Right atrium auricular region (tissue), 2 donors: ENCODE measurements around the gene SPATS2. TPM values are rescaled to one million over a fixed set of nuclear protein-coding genes. Genes with fewer than 3 reads are reported as not detected.

Experiments used
- DNase-seq: peaks from one replicate; pipeline ENCODE4 v3.0.0-alpha.2; 2019; ENCODE audit warnings: low spot score
- H3K27ac ChIP-seq, 2 donors: fragments of 200-600 bp; sonication (generic); 1 replicate in 1 of 2; 2 replicates in 1 of 2; pipeline ENCODE4 v1.5.1; 2016 to 2019
- H3K27me3 ChIP-seq, 2 donors: fragments of 200-600 bp; sonication (generic); one replicate each; pipeline versions ENCODE4 v1.5.1 to v1.6.0; 2017 to 2019
- H3K36me3 ChIP-seq: fragments of 200-600 bp; sonication (generic); one replicate; pipeline ENCODE4 v1.5.1; 2016
- H3K4me1 ChIP-seq, 2 donors: fragments of 200-600 bp; sonication (generic); one replicate each; pipeline versions ENCODE4 v1.5.1 to v1.6.0; 2017 to 2019
- H3K4me3 ChIP-seq, 2 donors: fragments of 200-600 bp; sonication (generic); 1 replicate in 1 of 2; 2 replicates in 1 of 2; pipeline ENCODE4 v1.5.1; 2017 to 2019; ENCODE audit warnings: mild to moderate bottlenecking in 1 of 2, moderate library complexity in 1 of 2
- H3K9me3 ChIP-seq, 2 donors: fragments of 200-600 bp; sonication (generic); one replicate each; pipeline ENCODE4 v1.5.1; 2019
- CTCF ChIP-seq, 2 donors: fragments of 200-600 bp; sonication (generic); IDR thresholded peaks; one replicate each; pipeline ENCODE4 v1.5.1; 2019; ENCODE audit warnings: antibody characterized with exemption in 2 of 2
- total RNA-seq, 2 donors: library from RNA; depleted of rRNA; stranded (reverse); fragments of >200 nt; gene quantifications; one replicate each; pipeline ENCODE4 v1.1.0, GENCODE V29; 2016

Gene SPATS2
- total RNA-seq, 2 donors from 2014 or later = 4.6 to 7.6 TPM

DNA sequence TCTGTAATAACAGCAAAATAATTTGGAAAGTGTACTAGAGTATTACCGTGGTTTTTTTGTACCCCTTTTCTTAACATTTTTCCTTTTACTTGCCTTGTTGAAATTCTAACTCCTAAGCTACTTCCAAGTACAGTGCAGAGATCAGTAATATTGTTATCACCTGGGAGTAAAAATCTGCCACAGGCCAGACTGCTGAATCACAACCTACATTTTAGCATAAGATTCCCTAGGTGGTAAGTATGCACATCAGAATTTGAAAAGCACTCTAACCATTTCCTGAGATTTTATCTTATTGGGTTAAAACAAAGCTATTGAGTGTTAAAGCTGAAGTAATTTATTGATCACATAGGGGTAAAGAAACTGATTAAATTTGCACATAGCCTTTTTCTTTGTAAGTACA lies 116.4 kb downstream of the SPATS2 start:
- no peaks in the 10 kb centered on the region for H3K27me3 ChIP-seq
- no peaks in the 10 kb centered on the region for H3K9me3 ChIP-seq
- DNase-seq = no peak
- peaks cover 0 to 14% of the 10 kb centered on the region in 2 donors for H3K4me1 ChIP-seq
- no peak overlapping the region for H3K4me3 ChIP-seq
- TF ChIP-seq CTCF (IDR thresholded peaks at IDR 0.05) = no peak
- H3K27ac ChIP-seq = no peak overlapping the region
- peaks cover 9% of the 10 kb centered on the region for H3K36me3 ChIP-seq

- TF ChIP-seq CTCF (IDR thresholded peaks at IDR 0.05) = no peak
- peaks cover 0 to 3% of the 10 kb centered on the region in 2 donors for H3K4me1 ChIP-seq
- no peak for DNase-seq
- H3K4me3 ChIP-seq = no peak overlapping the region
- no peaks in the 10 kb centered on the region for H3K27me3 ChIP-seq
- no peak overlapping the region for H3K27ac ChIP-seq
- peaks cover 13% of the 10 kb centered on the region for H3K36me3 ChIP-seq
- H3K9me3 ChIP-seq = no peaks in the 10 kb centered on the region
Observed at GRCh38 chr12:49487605-49488004, 120.3 kb downstream of the SPATS2 start.

- no peak overlapping the region for H3K4me3 ChIP-seq
- no peak for TF ChIP-seq CTCF (IDR thresholded peaks at IDR 0.05)
- H3K27me3 ChIP-seq = no peaks in the 10 kb centered on the region
- H3K27ac ChIP-seq = no peak overlapping the region
- no peak for DNase-seq
- H3K36me3 ChIP-seq = peaks cover 13% of the 10 kb centered on the region
- H3K9me3 ChIP-seq = no peaks in the 10 kb centered on the region
- no peaks in the 10 kb centered on the region for H3K4me1 ChIP-seq
Observed at GRCh38 chr12:49489154-49489553, 121.9 kb downstream of the SPATS2 start.

GRCh38 chr12:49489720-49490119 lies 122.5 kb downstream of the SPATS2 start:
- no peaks in the 10 kb centered on the region for H3K9me3 ChIP-seq
- H3K27ac ChIP-seq = no peak overlapping the region
- no peak overlapping the region for H3K4me3 ChIP-seq
- H3K4me1 ChIP-seq = no peaks in the 10 kb centered on the region
- TF ChIP-seq CTCF (IDR thresholded peaks at IDR 0.05) = no peak
- no peak for DNase-seq
- H3K27me3 ChIP-seq = no peaks in the 10 kb centered on the region
- peaks cover 10% of the 10 kb centered on the region for H3K36me3 ChIP-seq

GRCh38 chr12:49491823-49492222 lies 124.6 kb downstream of the SPATS2 start:
- TF ChIP-seq CTCF (IDR thresholded peaks at IDR 0.05) = no peak
- H3K27me3 ChIP-seq = no peaks in the 10 kb centered on the region
- H3K36me3 ChIP-seq = peaks cover 6% of the 10 kb centered on the region
- no peak overlapping the region for H3K4me3 ChIP-seq
- H3K4me1 ChIP-seq = no peaks in the 10 kb centered on the region
- H3K9me3 ChIP-seq = no peaks in the 10 kb centered on the region
- DNase-seq = no peak
- no peak overlapping the region for H3K27ac ChIP-seq

GRCh38 chr12:49493900-49494299 lies 126.6 kb downstream of the SPATS2 start:
- Histone ChIP-seq H3K4me3 (no peak overlapping the region), H3K36me3 (peaks cover 17% of the 10 kb centered on the region), H3K9me3 (no peaks in the 10 kb centered on the region), H3K27ac (no peak overlapping the region), H3K4me1 (no peaks in the 10 kb centered on the region), H3K27me3 (no peaks in the 10 kb centered on the region)
- DNase-seq = no peak
- no peak for TF ChIP-seq CTCF (IDR thresholded peaks at IDR 0.05)
